Right cardiac atrium (tissue), 5 donors: ENCODE data around the gene SORL1-AS1.

Source experiments
- ATAC-seq, 2 donors: fragments of 200-7000 bp; cut with Tn5 transposase; one replicate each; pipeline versions ENCODE4 v1.8.0 to v1.9.1; 2020; ENCODE audit warnings: moderate library complexity in 2 of 2, mild to moderate bottlenecking in 1 of 2
- DNase-seq, 3 donors: peaks; one replicate each; pipeline ENCODE4 v3.0.0-alpha.2; 2020
- H3K27ac ChIP-seq: one replicate; pipeline ENCODE4 v1.5.1; 2013; ENCODE audit warnings: mild to moderate bottlenecking, low read length, control low read depth, moderate library complexity
- H3K27me3 ChIP-seq: one replicate; pipeline ENCODE4 v1.6.1; 2013; ENCODE audit not compliant: control insufficient read depth, insufficient read depth
- H3K4me1 ChIP-seq: one replicate; pipeline ENCODE4 v1.6.1; 2013; ENCODE audit warnings: low read length; ENCODE audit not compliant: control insufficient read depth, insufficient read depth
- H3K4me3 ChIP-seq: one replicate; pipeline ENCODE4 v1.5.1; 2013; ENCODE audit warnings: low read length, control low read depth
- H3K9me3 ChIP-seq: one replicate; pipeline ENCODE4 v1.6.1; 2013; ENCODE audit warnings: low read length; ENCODE audit not compliant: control insufficient read depth
- WGBS: extraction: QIAGEN DNeasy Blood & Tissue Kit; methylation state at CpG from one replicate; pipeline ENCODE4 v1.1.7; 2013; 5-methylcytosine and 5-hydroxymethylcytosine counted together
- intact Hi-C, 4 donors: fragments of 100-400 bp; cut with DNase I; formaldehyde crosslinking; loops; one replicate each; pipeline versions ENCODE4 v1.11.0 to v1.14.0; 2022 to 2023
- donor health status: healthy with polysubstance abuse.
- donor health status: DM: no; HTN: yes; CAD: no.
- donor health status: DM: no; HTN: no; CAD: no.
- donor health status: DM: no; HTN: yes; CAD: no; lungs with severe emphysema.
- donor health status: DM: yes; HTN: yes; CAD: no.

SORL1-AS1 gene

DNA sequence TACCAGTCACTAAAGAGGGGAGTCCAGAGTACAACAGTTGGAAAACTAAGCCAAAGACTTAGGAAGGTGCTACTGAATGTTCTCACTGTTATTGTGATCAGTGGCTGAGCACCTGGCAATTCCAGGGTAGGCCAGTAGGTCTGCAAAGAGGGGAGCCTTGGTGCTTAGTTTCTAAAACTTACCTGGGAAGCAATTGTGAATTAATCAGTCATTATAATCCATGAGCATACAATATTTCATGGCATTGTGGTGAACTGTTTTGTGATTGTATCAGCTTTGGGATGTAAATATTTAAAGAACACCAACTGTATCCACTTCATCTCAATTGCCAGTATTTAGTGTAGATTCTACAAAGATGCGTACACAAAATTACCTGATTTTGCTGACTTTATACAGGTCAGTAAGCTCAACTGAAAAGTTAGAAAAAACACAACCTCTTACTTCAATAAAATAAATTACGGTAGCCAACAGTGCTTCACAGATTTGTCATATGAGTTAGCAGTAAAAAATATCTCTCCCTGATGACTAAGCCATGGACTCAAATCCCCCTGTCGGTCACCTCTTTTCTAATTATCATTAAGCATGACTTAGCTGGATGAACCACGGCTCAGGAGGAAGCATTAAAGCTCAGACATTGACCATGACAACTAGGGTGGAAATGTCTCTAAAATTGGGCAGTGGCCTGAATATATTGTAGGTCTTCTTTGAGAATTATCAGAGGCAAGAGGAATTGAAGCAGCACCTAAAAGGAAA is 31.4 kb downstream of the SORL1-AS1 start:
- Histone ChIP-seq H3K4me1 (peaks cover 7% of the 10 kb centered on the region), H3K27me3 (no peaks in the 10 kb centered on the region), H3K4me3 (no peak overlapping the region), H3K27ac (no peak overlapping the region), H3K9me3 (no peaks in the 10 kb centered on the region)
- intact Hi-C loops = no loop called here
- 53% methylated on average over 4 of the region's 4 CpGs for WGBS
- DNase-seq = no peak
- ATAC-seq = no peak

GRCh38 chr11:121420398-121420797 is 32.4 kb downstream of the SORL1-AS1 start:
- Histone ChIP-seq H3K4me3 (no peak overlapping the region), H3K4me1 (peaks cover 7% of the 10 kb centered on the region), H3K27ac (no peak overlapping the region), H3K9me3 (no peaks in the 10 kb centered on the region), H3K27me3 (no peaks in the 10 kb centered on the region)
- ATAC-seq (no peak), DNase-seq (no peak)
- intact Hi-C loops = no loop called here
- 73% methylated on average over 2 of the region's 2 CpGs for WGBS

GRCh38 chr11:121419836-121420235 is 32.9 kb downstream of the SORL1-AS1 start:
- Histone ChIP-seq H3K4me1 (peaks cover 7% of the 10 kb centered on the region), H3K4me3 (no peak overlapping the region), H3K27me3 (no peaks in the 10 kb centered on the region), H3K9me3 (no peaks in the 10 kb centered on the region), H3K27ac (no peak overlapping the region)
- intact Hi-C loops = no loop called here
- DNase-seq (peak in 2 of 3 donors; percentile 53 to 77), ATAC-seq (peak; percentile 51 to 54)
- 28% methylated on average over 4 of the region's 4 CpGs for WGBS

DNA sequence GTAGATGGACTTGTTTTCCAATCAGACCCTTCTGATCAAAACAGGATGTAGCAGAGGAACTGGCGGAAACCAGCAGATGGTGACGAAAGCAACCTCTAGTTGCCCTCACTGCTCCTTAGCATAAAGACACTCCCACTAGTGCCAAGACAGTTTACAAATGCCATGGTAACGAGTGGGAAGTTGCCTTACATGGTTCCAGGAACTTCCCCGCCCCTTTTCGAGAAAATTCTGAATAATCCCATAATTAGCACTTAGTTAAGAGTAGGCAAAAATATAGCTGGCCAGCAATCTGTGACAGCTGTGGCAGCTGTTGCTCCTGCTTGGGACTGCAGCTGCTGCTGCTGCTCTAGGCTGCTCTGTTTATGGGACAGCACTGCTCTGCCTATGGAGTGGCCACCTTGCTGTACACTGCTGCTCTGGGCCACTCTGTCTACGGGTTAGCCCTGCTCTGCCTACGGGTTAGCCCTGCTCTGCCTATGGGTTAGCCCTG is 34.1 kb downstream of the SORL1-AS1 start:
- H3K27ac ChIP-seq = peak overlapping the region; percentile 42
- peak; percentile 32 to 36 for ATAC-seq
- no peaks in the 10 kb centered on the region for H3K9me3 ChIP-seq
- no peak overlapping the region for H3K4me3 ChIP-seq
- 64% methylated on average over 7 of the region's 7 CpGs for WGBS
- DNase-seq = peak in 1 of 3 donors; percentile 59
- H3K4me1 ChIP-seq = peaks cover 8% of the 10 kb centered on the region
- intact Hi-C loops = no loop called here
- H3K27me3 ChIP-seq = no peaks in the 10 kb centered on the region

- 39% methylated on average over 2 of the region's 2 CpGs for WGBS
- ATAC-seq = no peak
- intact Hi-C loops = no loop called here
- H3K9me3 ChIP-seq = no peaks in the 10 kb centered on the region
- H3K4me3 ChIP-seq = no peak overlapping the region
- H3K4me1 ChIP-seq = peaks cover 8% of the 10 kb centered on the region
- no peak overlapping the region for H3K27ac ChIP-seq
- no peaks in the 10 kb centered on the region for H3K27me3 ChIP-seq
- no peak for DNase-seq
Observed at GRCh38 chr11:121417607-121418006, 35.2 kb downstream of the SORL1-AS1 start.

DNA sequence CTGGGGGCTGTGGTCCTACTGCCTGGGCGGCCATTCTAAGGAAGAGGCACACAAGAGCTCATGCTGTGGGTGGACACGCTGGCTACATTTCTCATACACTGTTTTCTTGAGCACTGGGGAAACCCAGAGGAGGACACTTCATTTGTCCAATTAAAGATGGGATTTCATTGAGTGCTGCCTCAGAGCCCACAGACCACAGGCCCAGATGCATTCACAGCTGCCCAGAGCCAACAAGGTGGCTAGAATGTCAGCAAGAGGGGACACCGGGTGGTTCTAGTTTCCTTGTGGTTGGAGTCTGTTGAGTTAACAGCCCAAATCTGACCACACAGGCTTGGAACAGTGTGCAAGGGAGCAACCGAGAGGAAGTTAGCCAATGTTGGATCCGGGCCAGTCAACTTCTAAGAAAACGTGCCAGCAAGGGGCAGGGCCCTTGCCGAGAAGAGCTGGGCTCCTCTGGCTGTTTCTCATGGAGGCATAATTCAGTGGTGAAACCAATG is 35.7 kb downstream of the SORL1-AS1 start:
- DNase-seq (peak; percentile 89 to 94 (median 91)), ATAC-seq (peak; percentile 94 to 95)
- H3K27me3 ChIP-seq = no peaks in the 10 kb centered on the region
- 17% methylated on average over 7 of the region's 7 CpGs for whole genome bisulfite sequencing
- peaks cover 8% of the 10 kb centered on the region for H3K4me1 ChIP-seq
- no peak overlapping the region for H3K4me3 ChIP-seq
- no peaks in the 10 kb centered on the region for H3K9me3 ChIP-seq
- peak overlapping the region; percentile 84 for H3K27ac ChIP-seq
- intact Hi-C loops = no loop called here

DNA sequence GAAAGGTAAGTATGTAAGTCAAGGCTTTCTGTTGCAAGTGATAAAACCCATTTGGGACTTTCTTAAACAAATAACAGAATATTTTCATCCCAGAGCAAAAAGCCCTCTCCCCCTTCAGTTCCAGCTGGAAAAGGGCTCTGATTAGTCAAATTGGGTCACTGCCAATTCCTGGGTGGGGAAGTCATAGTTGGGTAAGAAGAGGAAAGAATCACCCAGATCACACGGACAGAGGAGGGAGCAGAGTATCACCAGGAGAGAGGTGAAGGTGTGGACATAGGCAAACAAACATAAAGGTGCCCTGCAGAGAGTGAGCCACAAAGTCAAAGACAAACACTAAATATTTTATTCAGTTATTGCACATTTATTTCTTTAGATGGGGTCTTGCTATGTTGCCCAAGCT is 36.9 kb downstream of the SORL1-AS1 start:
- H3K9me3 ChIP-seq = no peaks in the 10 kb centered on the region
- H3K27ac ChIP-seq = no peak overlapping the region
- no peak overlapping the region for H3K4me3 ChIP-seq
- DNase-seq (no peak), ATAC-seq (no peak)
- intact Hi-C loops = no loop called here
- no peaks in the 10 kb centered on the region for H3K27me3 ChIP-seq
- H3K4me1 ChIP-seq = peaks cover 8% of the 10 kb centered on the region
- WGBS = 19% methylated on average over 1 of the region's 1 CpG

DNA sequence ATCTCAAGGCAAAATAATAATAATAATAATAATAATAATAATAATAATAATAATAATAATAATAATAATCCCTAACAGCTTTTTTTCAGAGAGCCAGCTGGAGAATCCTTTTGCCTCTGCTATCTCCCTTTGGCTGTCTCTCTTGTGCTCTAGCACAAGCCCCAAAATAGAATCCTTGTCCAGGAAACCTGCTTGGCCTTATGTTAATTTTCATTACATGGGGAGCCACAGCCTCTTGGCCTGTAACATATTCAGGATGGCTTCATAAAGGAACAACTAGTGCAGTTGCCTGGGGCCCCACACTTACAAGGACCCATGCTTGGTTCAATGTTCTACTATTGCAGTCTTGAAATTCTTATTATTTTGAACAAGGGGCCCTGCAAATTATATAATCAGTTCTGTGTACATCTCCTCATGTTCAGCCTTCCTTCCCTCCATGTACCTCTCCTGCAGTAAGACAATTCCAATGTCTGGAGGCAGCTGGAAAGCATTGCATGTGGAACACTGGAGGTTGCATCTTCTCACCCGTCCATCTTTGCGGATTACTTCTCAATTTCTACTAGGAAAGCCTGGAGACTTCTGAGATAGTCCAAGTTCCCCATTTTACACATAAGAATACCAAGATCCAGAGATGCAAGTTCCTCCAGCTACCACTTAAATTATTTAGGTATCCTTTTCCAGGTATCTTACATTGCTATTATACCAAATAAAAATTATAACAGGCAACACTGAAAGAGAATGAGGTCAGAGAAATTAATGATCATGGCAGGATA is 38.4 kb downstream of the SORL1-AS1 start:
- no peaks in the 10 kb centered on the region for H3K9me3 ChIP-seq
- 80% methylated on average over 2 of the region's 2 CpGs for WGBS
- H3K27ac ChIP-seq = no peak overlapping the region
- DNase-seq (no peak), ATAC-seq (no peak)
- peaks cover 8% of the 10 kb centered on the region for H3K4me1 ChIP-seq
- no peaks in the 10 kb centered on the region for H3K27me3 ChIP-seq
- intact Hi-C loops = no loop called here
- H3K4me3 ChIP-seq = no peak overlapping the region

DNA sequence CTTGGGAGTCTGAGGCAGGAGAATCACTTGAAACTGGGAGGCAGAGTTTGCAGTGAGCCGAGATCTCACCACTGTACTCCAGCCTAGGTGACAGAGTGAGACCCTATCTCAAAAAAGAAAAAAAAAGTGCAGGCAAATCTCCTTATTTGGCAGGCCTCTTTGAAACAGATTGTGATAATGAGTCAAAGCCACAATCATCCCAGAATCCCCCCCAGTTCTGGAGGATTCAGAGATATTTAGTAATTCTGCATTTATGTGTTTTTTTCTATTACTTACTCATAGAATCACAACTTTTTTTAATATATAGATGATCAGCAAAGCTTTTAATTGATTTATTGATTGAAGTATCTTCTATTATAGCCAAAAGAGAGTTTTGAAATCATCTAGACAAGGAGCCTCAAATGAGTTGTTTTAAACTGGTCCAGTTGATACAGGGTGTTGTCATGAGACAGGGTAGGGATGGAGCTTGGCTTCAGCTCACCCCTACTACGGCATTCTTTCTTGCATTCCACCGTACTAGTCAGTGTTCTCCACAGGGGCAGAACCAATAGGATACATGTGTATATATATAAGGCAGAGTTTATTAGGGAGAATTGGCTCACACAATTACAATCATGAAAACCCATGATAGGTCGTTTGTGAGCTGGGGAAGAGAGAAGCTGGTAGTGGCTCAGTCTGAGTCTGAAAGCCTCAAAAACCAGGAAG is 39.9 kb downstream of the SORL1-AS1 start:
- DNase-seq (no peak), ATAC-seq (no peak)
- Histone ChIP-seq H3K4me1 (peaks cover 8% of the 10 kb centered on the region), H3K27me3 (no peaks in the 10 kb centered on the region), H3K4me3 (no peak overlapping the region), H3K9me3 (no peaks in the 10 kb centered on the region), H3K27ac (no peak overlapping the region)
- intact Hi-C loops = no loop called here
- WGBS = 62% methylated on average over 4 of the region's 4 CpGs

- H3K4me1 ChIP-seq = peaks cover 4% of the 10 kb centered on the region
- WGBS = 95% methylated on average over 4 of the region's 4 CpGs
- intact Hi-C loops = no loop called here
- no peaks in the 10 kb centered on the region for H3K27me3 ChIP-seq
- DNase-seq (no peak), ATAC-seq (no peak)
- H3K9me3 ChIP-seq = no peaks in the 10 kb centered on the region
- no peak overlapping the region for H3K4me3 ChIP-seq
- no peak overlapping the region for H3K27ac ChIP-seq
Observed at GRCh38 chr11:121412000-121412587, 40.7 kb downstream of the SORL1-AS1 start.
